Measurements from ENCODE around the gene BMPR1B. TPM values are rescaled to one million over a fixed set of nuclear protein-coding genes. Genes with fewer than 3 reads are reported as not detected.

Gene BMPR1B
- polyA plus RNA-seq, 2 of the 4 experiments (the other 2 are of a cell fraction) = 6.4 to 21.2 TPM

DNA sequence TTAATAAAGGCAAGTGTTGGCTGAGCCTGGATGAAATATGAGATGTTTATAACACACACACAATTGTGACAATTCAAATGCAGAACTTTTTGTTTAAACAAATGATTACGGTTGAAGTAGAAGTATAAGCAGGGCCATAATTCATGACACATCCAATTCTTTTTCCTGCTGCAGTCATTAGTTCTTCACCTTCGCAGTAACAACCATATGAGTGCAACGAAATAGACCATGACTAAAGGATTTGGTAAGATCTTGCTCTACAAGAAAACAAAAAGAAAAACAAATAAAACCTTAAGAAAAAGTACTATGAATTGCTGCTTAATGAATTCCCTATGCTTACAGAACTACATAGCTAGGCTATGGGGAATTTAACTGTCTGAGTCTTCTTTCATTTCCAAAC is 13.9 kb upstream of the BMPR1B start (continued):
- TF ChIP-seq, protein P1, sequence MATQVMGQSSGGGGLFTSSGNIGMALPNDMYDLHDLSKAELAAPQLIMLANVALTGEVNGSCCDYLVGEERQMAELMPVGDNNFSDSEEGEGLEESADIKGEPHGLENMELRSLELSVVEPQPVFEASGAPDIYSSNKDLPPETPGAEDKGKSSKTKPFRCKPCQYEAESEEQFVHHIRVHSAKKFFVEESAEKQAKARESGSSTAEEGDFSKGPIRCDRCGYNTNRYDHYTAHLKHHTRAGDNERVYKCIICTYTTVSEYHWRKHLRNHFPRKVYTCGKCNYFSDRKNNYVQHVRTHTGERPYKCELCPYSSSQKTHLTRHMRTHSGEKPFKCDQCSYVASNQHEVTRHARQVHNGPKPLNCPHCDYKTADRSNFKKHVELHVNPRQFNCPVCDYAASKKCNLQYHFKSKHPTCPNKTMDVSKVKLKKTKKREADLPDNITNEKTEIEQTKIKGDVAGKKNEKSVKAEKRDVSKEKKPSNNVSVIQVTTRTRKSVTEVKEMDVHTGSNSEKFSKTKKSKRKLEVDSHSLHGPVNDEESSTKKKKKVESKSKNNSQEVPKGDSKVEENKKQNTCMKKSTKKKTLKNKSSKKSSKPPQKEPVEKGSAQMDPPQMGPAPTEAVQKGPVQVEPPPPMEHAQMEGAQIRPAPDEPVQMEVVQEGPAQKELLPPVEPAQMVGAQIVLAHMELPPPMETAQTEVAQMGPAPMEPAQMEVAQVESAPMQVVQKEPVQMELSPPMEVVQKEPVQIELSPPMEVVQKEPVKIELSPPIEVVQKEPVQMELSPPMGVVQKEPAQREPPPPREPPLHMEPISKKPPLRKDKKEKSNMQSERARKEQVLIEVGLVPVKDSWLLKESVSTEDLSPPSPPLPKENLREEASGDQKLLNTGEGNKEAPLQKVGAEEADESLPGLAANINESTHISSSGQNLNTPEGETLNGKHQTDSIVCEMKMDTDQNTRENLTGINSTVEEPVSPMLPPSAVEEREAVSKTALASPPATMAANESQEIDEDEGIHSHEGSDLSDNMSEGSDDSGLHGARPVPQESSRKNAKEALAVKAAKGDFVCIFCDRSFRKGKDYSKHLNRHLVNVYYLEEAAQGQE (IDR thresholded peaks at IDR 0.05) = no peak
- no peak for TF ChIP-seq BHLHE40 (IDR thresholded peaks at IDR 0.05; ENCODE audit: low read depth, low read length)
- no peak for TF ChIP-seq NR3C1 (IDR thresholded peaks at IDR 0.05)
- no peak for TF ChIP-seq NPAS2 (CRISPR knock-in tag; IDR thresholded peaks at IDR 0.05; ENCODE audit: borderline replicate concordance)
- TF ChIP-seq, protein P2, sequence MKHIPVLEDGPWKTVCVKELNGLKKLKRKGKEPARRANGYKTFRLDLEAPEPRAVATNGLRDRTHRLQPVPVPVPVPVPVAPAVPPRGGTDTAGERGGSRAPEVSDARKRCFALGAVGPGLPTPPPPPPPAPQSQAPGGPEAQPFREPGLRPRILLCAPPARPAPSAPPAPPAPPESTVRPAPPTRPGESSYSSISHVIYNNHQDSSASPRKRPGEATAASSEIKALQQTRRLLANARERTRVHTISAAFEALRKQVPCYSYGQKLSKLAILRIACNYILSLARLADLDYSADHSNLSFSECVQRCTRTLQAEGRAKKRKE (CRISPR knock-in tag; IDR thresholded peaks at IDR 0.05; ENCODE audit: low read depth) = no peak
- no peak for TF ChIP-seq JUNB (IDR thresholded peaks at IDR 0.05)

DNA sequence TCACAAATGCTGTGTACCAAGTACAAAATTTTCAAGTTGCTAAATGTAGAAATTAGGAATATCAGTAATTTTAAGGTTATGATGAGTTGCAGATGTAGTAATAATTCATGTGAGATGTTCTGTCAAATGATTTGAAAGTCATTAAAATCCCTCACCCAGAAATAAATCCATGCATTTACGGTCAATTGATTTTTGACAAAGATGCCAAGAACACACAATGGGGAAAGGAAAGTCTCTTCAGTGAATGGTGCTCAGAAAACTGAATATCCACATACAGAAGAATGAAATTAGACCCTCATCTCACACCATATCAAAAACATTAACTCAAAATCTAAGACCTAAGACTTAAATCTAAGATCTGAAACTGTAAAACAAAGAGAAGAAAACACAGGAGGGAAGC is 12.9 kb upstream of the BMPR1B start:
- Histone ChIP-seq H3K4me1 (peaks cover 9% of the 10 kb centered on the region; the same call in 2 of the 3 replicates), H3K4me3 (no peak overlapping the region), H3K4me2 (no peak overlapping the region), H3K27ac (no peak overlapping the region), H3K9me3 (no peaks in the 10 kb centered on the region)
- CTCF ChIA-PET = no interaction called here
- no peak for FAIRE-seq
- DNase-seq (ENCODE audit: low read depth in 1 of 2, low spot score in 1 of 2) = no peak
- no peak for ATAC-seq
- 95% methylated on average over 1 of the region's 1 CpG for WGBS (ENCODE audit: missing lambda C conversion rate)
- POLR2A ChIA-PET = no interaction called here
- TF ChIP-seq HDAC2 (IDR thresholded peaks at IDR 0.05) (no peak), KDM5A (IDR thresholded peaks at IDR 0.05) (no peak), RFX5 (IDR thresholded peaks at IDR 0.05) (no peak), NFE2L2 (conservative IDR thresholded peaks at IDR 0.05; ENCODE audit: low read length) (no peak), MYC (IDR thresholded peaks at IDR 0.05; ENCODE audit: borderline replicate concordance, low read length) (no peak)
- TF ChIP-seq, protein P3, sequence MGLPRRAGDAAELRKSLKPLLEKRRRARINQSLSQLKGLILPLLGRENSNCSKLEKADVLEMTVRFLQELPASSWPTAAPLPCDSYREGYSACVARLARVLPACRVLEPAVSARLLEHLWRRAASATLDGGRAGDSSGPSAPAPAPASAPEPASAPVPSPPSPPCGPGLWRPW (IDR thresholded peaks at IDR 0.05) = no peak
- TF ChIP-seq, protein P2 (CRISPR knock-in tag; IDR thresholded peaks at IDR 0.05; ENCODE audit: low read depth) = no peak

DNA sequence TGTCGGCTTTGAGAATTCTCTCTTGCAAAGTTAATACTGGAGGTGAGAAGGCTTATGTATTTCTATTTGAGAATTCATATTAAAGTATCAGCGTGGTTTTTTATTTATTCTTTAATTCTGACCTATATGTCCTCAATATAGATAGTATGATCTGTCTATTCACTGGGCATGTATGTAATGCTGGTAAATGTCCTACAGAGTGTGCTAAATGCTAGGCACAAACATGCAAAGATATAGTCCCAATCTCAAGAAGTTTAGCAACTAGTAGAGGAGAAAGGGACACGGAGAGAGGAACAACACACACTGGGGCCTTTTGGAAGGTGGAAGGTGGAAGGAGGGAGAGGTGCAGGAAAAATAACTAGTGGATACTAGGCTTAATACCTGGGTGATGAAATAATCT is 11.0 kb upstream of the BMPR1B start:
- POLR2A ChIA-PET = no interaction called here
- Histone ChIP-seq H3K4me2 (no peak overlapping the region), H3K9me3 (no peaks in the 10 kb centered on the region), H3K27ac (0 out of 6 replicates have a peak overlapping the region, but pooled peaks of 1 of the 2 experiments have one; percentile 20), H3K4me1 (peaks cover 23% of the 10 kb centered on the region; the same call in 2 of the 3 replicates), H3K4me3 (no peak overlapping the region)
- TF ChIP-seq TP53 (CRISPR knock-in tag; IDR thresholded peaks at IDR 0.05) = no peak
- no peak for TF ChIP-seq JUN (IDR thresholded peaks at IDR 0.05)
- peak in 1 of 2 experiments; percentile 53; a peak in 3 of 5 replicates for TF ChIP-seq RAD21 (conservative IDR thresholded peaks at IDR 0.05 in 1 of 2, IDR thresholded peaks at IDR 0.05 in 1 of 2)
- TF ChIP-seq ZSCAN20 (CRISPR knock-in tag; IDR thresholded peaks at IDR 0.05) = no peak
- TF ChIP-seq EP300 (IDR thresholded peaks at IDR 0.05) = no peak
- CTCF ChIA-PET = interaction anchor here (1.0 kb wide), 1 partner anchor 348 kb away, joined by 3 read pairs; no protein-coding TSS in a partner anchor
- ATAC-seq (peak in 1 of 2 experiments; percentile 60; a peak in 2 of 6 replicates), FAIRE-seq (no peak), DNase-seq (ENCODE audit: low read depth in 1 of 2, low spot score in 1 of 2) (no peak)
- 72% methylated on average over 3 of the region's 3 CpGs for WGBS (ENCODE audit: missing lambda C conversion rate)
